ENCODE results near the gene PNPLA6.

GRCh38 chr19:7522072-7522922 is 13.2 kb upstream of the PNPLA6 start, which contains the start of gene MCOLN1:
- TF ChIP-seq CTCF (IDR thresholded peaks at IDR 0.05) (no peak), REST (IDR thresholded peaks at IDR 0.05; ENCODE audit: low read depth, low read length) (no peak)
